GM20000 (cell line): ENCODE results near the gene AKIRIN2.

Experiments used
- DNase-seq: peaks from one replicate; pipeline ENCODE4 v3.0.0; 2012; ENCODE audit warnings: low spot score
- TF ChIP-seq, protein P1 (sequence below): IDR thresholded peaks from 2 replicates; pipeline ENCODE4 v1.5.1; 2012; ENCODE audit warnings: mild to moderate bottlenecking, control low read depth; ENCODE audit errors: extremely low read depth, missing control alignments

Gene AKIRIN2

DNA sequence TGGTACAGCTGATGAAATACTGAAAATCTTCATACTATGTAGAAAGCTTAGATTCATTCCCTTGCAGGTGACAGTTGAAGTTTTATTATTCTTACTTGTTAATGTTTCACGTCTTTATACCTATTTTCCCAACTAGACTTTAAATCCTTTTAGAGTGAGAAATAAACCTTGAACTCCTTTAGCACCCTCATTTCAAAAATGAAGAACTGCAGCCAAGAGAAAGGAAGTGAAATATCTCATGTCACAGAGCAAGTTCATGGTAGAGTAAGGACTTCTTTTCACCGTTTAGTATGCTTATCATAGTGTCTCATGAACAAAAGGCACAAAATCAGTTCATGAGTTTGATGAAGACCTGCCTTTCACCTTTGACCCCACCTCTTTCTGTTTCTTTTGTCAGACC lies 73.6 kb downstream of the AKIRIN2 start:
- DNase-seq, result peak; percentile 8
- TF ChIP-seq, protein P1, sequence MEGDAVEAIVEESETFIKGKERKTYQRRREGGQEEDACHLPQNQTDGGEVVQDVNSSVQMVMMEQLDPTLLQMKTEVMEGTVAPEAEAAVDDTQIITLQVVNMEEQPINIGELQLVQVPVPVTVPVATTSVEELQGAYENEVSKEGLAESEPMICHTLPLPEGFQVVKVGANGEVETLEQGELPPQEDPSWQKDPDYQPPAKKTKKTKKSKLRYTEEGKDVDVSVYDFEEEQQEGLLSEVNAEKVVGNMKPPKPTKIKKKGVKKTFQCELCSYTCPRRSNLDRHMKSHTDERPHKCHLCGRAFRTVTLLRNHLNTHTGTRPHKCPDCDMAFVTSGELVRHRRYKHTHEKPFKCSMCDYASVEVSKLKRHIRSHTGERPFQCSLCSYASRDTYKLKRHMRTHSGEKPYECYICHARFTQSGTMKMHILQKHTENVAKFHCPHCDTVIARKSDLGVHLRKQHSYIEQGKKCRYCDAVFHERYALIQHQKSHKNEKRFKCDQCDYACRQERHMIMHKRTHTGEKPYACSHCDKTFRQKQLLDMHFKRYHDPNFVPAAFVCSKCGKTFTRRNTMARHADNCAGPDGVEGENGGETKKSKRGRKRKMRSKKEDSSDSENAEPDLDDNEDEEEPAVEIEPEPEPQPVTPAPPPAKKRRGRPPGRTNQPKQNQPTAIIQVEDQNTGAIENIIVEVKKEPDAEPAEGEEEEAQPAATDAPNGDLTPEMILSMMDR, result no peak
